Breast epithelium (tissue), 4 donors: ENCODE results near the gene CAMTA1. TPM values are rescaled to one million over a fixed set of nuclear protein-coding genes. Genes with fewer than 3 reads are reported as not detected.

ENCODE experiments used
- DNase-seq, 2 donors: peaks; one replicate each; pipeline ENCODE4 v3.0.0-alpha.2; 2019; ENCODE audit warnings: low spot score in 2 of 2
- H3K27ac ChIP-seq, 2 donors: fragments of 200-600 bp; sonication (generic) in 1 of 2; one replicate each; pipeline ENCODE4 v1.5.1; 2016 to 2019; ENCODE audit warnings: mild to moderate bottlenecking in 1 of 2
- H3K27me3 ChIP-seq, 2 donors: fragments of 200-600 bp; sonication (generic) in 1 of 2; one replicate each; pipeline versions ENCODE4 v1.5.1 to v1.6.0; 2017 to 2019; ENCODE audit warnings: control low read depth in 1 of 2, mild to moderate bottlenecking in 1 of 2
- H3K36me3 ChIP-seq: fragments of 200-600 bp; one replicate; pipeline ENCODE4 v1.5.1; 2019
- H3K4me1 ChIP-seq, 2 donors: fragments of 200-600 bp; sonication (generic); one replicate each; pipeline ENCODE4 v1.5.1; 2016 to 2019; ENCODE audit warnings: control low read depth in 1 of 2
- H3K4me3 ChIP-seq, 3 donors: fragments of 200-600 bp; sonication (generic); 1 replicate in 2 of 3; 2 replicates in 1 of 3; pipeline ENCODE4 v1.5.1; 2016 to 2019; ENCODE audit warnings: mild to moderate bottlenecking in 3 of 3, moderate library complexity in 2 of 3
- H3K9me3 ChIP-seq, 2 donors: fragments of 200-600 bp; sonication (generic) in 1 of 2; one replicate each; pipeline ENCODE4 v1.5.1; 2016 to 2019; ENCODE audit warnings: control low read depth in 1 of 2
- POLR2A ChIP-seq: fragments of 450-650 bp; IDR thresholded peaks from one replicate; pipeline ENCODE4 v1.6.1; 2016; ENCODE audit warnings: antibody characterized with exemption, mild to moderate bottlenecking, moderate library complexity
- POLR2AphosphoS5 ChIP-seq, 3 donors: sonication (generic); formaldehyde crosslinking; IDR thresholded peaks; one replicate each; pipeline ENCODE4 v1.6.1; 2017; ENCODE audit warnings: antibody characterized with exemption in 3 of 3
- intact Hi-C: fragments of 100-400 bp; cut with DNase I; formaldehyde crosslinking; loops from one replicate; pipeline ENCODE4 v1.15.1; 2023; ENCODE audit warnings: low total_unique reads
- total RNA-seq, 3 donors: library from RNA; depleted of rRNA; stranded (reverse); fragments of >200 nt; gene quantifications; one replicate each; pipeline ENCODE4 v1.1.0, GENCODE V29; 2016
- TF ChIP-seq, protein P1 (sequence below), 3 donors: fragments of 450-650 bp; IDR thresholded peaks; one replicate each; pipeline ENCODE4 v1.5.1; 2016 to 2017; ENCODE audit warnings: antibody characterized with exemption in 3 of 3, mild to moderate bottlenecking in 3 of 3, moderate library complexity in 3 of 3

Gene CAMTA1
- total RNA-seq, 3 donors from 2014 or later = 53.4 to 84.0 (median 61.9) TPM

DNA sequence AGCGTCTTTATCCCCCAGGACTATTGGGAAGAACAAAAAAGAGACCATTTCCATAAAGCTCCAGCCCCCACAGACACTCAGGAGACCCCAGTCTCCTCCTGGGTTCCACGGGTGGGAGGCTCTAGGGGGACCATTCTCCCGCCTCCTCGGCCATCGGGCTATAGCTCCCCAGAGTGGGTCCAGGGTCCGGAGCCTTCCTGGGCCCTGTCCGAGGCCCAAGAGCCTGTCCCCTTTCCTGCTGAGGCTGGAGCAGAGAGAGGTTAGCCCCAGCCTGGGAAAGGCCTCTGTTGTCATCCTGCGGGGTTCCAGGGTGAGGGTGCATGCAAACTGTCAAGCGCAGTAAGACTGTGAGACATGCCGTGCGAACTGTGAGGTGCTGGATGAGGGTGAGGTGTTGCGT, 166.3 kb downstream of the CAMTA1 start:
- H3K27ac ChIP-seq = no peak overlapping the region
- DNase-seq = no peak
- TF ChIP-seq POLR2AphosphoS5 (IDR thresholded peaks at IDR 0.05) (no peak), POLR2A (no peak)
- TF ChIP-seq, protein P1, sequence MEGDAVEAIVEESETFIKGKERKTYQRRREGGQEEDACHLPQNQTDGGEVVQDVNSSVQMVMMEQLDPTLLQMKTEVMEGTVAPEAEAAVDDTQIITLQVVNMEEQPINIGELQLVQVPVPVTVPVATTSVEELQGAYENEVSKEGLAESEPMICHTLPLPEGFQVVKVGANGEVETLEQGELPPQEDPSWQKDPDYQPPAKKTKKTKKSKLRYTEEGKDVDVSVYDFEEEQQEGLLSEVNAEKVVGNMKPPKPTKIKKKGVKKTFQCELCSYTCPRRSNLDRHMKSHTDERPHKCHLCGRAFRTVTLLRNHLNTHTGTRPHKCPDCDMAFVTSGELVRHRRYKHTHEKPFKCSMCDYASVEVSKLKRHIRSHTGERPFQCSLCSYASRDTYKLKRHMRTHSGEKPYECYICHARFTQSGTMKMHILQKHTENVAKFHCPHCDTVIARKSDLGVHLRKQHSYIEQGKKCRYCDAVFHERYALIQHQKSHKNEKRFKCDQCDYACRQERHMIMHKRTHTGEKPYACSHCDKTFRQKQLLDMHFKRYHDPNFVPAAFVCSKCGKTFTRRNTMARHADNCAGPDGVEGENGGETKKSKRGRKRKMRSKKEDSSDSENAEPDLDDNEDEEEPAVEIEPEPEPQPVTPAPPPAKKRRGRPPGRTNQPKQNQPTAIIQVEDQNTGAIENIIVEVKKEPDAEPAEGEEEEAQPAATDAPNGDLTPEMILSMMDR (IDR thresholded peaks at IDR 0.05) = no peak
- no peak overlapping the region for H3K4me3 ChIP-seq
- H3K4me1 ChIP-seq = no peaks in the 10 kb centered on the region
- no peaks in the 10 kb centered on the region for H3K27me3 ChIP-seq
- intact Hi-C loops = no loop called here
- H3K36me3 ChIP-seq = no peaks in the 10 kb centered on the region
- no peaks in the 10 kb centered on the region for H3K9me3 ChIP-seq

- no peak for TF ChIP-seq POLR2A
- no peak for TF ChIP-seq POLR2AphosphoS5 (IDR thresholded peaks at IDR 0.05)
- TF ChIP-seq, protein P1 (IDR thresholded peaks at IDR 0.05) = no peak
- H3K36me3 ChIP-seq = no peaks in the 10 kb centered on the region
- no peaks in the 10 kb centered on the region for H3K9me3 ChIP-seq
- DNase-seq = no peak
- no peaks in the 10 kb centered on the region for H3K4me1 ChIP-seq
- intact Hi-C loops = no loop called here
- no peaks in the 10 kb centered on the region for H3K27me3 ChIP-seq
- no peak overlapping the region for H3K27ac ChIP-seq
- no peak overlapping the region for H3K4me3 ChIP-seq
Observed at GRCh38 chr1:6953216-6953615, 168.0 kb downstream of the CAMTA1 start.

DNA sequence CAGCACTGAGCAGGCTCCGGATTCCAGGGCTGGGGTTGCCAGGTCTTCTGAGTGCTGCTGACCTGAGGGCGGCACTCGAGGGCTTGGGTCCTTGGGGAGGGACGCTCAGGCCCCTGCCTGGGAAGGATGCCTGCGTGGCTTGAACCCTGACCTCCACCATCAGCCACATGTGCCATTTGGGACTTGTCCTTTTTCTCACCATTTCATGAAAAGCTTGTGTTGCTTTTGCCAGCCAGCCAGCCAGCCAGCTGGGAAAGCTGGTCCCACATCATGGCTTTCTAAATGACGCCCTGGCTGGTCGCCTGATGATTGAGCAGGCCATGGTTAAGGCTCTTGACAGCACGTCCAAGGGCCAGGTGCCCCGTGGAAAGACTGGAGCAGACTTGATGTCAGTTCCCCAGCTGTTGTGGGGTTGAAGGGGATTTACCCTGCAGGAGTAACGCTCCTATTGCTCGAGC, 168.7 kb downstream of the CAMTA1 start:
- intact Hi-C loops = no loop called here

DNA sequence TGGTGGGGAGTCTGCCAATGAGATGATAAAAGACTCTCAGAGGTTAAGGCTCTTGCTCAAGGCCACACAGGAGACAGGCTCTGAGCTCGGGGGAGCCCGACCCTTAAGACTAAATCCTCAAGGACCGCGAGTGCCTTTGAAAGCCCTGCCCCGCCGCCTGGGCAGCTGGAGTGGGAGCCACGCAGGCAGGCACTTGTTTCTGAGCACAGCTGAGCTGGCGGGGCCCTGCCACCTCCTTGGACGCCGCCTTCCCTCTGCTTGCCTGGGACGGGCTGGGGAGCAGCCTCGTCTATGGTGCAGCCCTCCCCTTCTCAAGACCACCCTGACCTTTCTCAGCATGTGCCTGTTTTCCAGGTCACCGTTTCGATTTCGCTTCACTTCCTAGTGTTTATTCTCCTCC, 169.3 kb downstream of the CAMTA1 start:
- no peak for DNase-seq
- Histone ChIP-seq H3K27ac (no peak overlapping the region), H3K4me1 (no peaks in the 10 kb centered on the region), H3K9me3 (no peaks in the 10 kb centered on the region), H3K27me3 (no peaks in the 10 kb centered on the region), H3K36me3 (no peaks in the 10 kb centered on the region), H3K4me3 (no peak overlapping the region)
- intact Hi-C loops = no loop called here
- TF ChIP-seq POLR2AphosphoS5 (IDR thresholded peaks at IDR 0.05) (no peak), POLR2A (no peak)
- TF ChIP-seq, protein P1 (IDR thresholded peaks at IDR 0.05) = no peak

More for the DNA sequence above, 168.7 kb downstream of the CAMTA1 start:
- Histone ChIP-seq H3K27me3 (no peaks in the 10 kb centered on the region), H3K4me1 (no peaks in the 10 kb centered on the region), H3K27ac (no peak overlapping the region), H3K9me3 (no peaks in the 10 kb centered on the region), H3K4me3 (no peak overlapping the region), H3K36me3 (no peaks in the 10 kb centered on the region)
- no peak for DNase-seq
- TF ChIP-seq POLR2AphosphoS5 (IDR thresholded peaks at IDR 0.05) (no peak), POLR2A (no peak)
- TF ChIP-seq, protein P1 (IDR thresholded peaks at IDR 0.05) = no peak

GRCh38 chr1:6955357-6956094, 170.3 kb downstream of the CAMTA1 start:
- H3K4me1 ChIP-seq = no peaks in the 10 kb centered on the region
- no peak overlapping the region for H3K4me3 ChIP-seq
- intact Hi-C loops = no loop called here
- no peak for DNase-seq
- no peaks in the 10 kb centered on the region for H3K9me3 ChIP-seq
- H3K27ac ChIP-seq = no peak overlapping the region
- no peaks in the 10 kb centered on the region for H3K27me3 ChIP-seq
- TF ChIP-seq POLR2A = no peak
- TF ChIP-seq POLR2AphosphoS5 (IDR thresholded peaks at IDR 0.05) = no peak
- TF ChIP-seq, protein P1 (IDR thresholded peaks at IDR 0.05) = no peak
- no peaks in the 10 kb centered on the region for H3K36me3 ChIP-seq
